ENCODE results near the gene TKTL1. TPM values are rescaled to one million over a fixed set of nuclear protein-coding genes. Genes with fewer than 3 reads are reported as not detected.

Gene TKTL1
- polyA plus RNA-seq, 1 donor (not counting 4 experiments of a cell fraction or from before 2014, with no cell fraction given): not detected

DNA sequence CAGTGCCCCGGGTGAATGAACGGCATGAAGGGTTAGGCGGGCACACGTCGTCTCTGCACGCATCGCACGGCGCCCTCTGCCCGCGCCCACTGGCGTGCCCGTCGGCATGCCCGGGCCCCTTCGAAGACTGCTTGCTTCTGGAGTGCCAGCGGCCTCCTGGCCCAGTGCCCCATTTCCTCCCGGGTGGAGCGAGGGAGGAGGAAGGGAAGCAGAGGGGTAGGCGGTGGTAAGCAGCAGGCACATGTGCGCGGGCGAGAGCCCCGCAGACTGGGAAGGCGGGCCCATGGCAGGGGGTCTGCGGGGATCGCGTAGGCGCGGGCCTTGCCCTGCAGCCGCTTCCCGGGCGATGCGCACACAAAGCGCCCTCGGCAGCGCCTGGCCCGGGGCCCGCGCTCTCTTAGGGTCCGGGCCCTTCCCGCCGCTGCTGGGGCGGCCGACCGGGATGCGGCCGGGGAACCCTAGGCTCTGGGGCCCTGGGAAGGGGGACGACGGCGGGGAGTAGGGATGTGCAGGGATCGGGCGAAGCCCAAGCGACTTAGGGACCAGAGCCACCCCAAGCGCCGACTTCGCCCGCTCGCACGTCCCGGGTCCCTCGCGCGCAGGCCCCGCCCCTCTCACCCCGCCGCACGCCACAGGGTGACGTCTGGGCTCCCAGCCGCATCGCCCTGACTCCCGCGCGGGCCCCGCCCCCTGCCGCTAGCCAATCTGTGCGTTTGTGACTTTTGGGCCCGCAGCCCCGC is 82.6 kb downstream of the TKTL1 start:
- H3K27ac ChIP-seq (ENCODE audit: control insufficient read depth, insufficient read depth, low read length): peak overlapping the region; percentile 76
- H2AFZ ChIP-seq (ENCODE audit: control insufficient read depth, low read length): peak overlapping the region; percentile 15
- peak overlapping the region; percentile 18 to 43 (median 41) for H3K4me3 ChIP-seq (ENCODE audit: control insufficient read depth in 2 of 3, extremely low read depth in 1 of 3, insufficient read depth in 2 of 3, low read depth in 1 of 3, low read length in 3 of 3)
- DNase-seq (ENCODE audit: low read depth, low spot score): no peak
- H3K79me2 ChIP-seq (ENCODE audit: control insufficient read depth, insufficient read depth, low read length): peaks cover 13% of the 10 kb centered on the region
- dilution Hi-C loops (cut with MboI; ENCODE audit: extremely low pct_ligation_motif_present, low sequenced_read_pairs): no loop called here
- no peak for TF ChIP-seq EZH2 (IDR thresholded peaks at IDR 0.05; ENCODE audit: low read length)
- TF ChIP-seq, protein P1, sequence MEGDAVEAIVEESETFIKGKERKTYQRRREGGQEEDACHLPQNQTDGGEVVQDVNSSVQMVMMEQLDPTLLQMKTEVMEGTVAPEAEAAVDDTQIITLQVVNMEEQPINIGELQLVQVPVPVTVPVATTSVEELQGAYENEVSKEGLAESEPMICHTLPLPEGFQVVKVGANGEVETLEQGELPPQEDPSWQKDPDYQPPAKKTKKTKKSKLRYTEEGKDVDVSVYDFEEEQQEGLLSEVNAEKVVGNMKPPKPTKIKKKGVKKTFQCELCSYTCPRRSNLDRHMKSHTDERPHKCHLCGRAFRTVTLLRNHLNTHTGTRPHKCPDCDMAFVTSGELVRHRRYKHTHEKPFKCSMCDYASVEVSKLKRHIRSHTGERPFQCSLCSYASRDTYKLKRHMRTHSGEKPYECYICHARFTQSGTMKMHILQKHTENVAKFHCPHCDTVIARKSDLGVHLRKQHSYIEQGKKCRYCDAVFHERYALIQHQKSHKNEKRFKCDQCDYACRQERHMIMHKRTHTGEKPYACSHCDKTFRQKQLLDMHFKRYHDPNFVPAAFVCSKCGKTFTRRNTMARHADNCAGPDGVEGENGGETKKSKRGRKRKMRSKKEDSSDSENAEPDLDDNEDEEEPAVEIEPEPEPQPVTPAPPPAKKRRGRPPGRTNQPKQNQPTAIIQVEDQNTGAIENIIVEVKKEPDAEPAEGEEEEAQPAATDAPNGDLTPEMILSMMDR (optimal IDR thresholded peaks at IDR 0.05 in 1 of 3, IDR thresholded peaks at IDR 0.05 in 1 of 3, conservative IDR thresholded peaks at IDR 0.05 in 1 of 3; ENCODE audit: extremely low read depth in 1 of 3, insufficient read depth in 2 of 3, low read length in 3 of 3): no peak
- no peaks in the 10 kb centered on the region for H3K9me1 ChIP-seq (ENCODE audit: control insufficient read depth, extremely low read depth, insufficient read depth, low read length)
- peaks cover 1 to 10% of the 10 kb centered on the region in 2 experiments for H3K36me3 ChIP-seq (ENCODE audit: control insufficient read depth in 2 of 2, extremely low read depth in 1 of 2, insufficient read depth in 2 of 2, low read length in 2 of 2)
- peak overlapping the region; percentile 54 for H3K4me2 ChIP-seq (ENCODE audit: control insufficient read depth, extremely low read depth, insufficient read depth, low read depth, low read length)
- H4K20me1 ChIP-seq (ENCODE audit: control insufficient read depth, extremely low read depth, insufficient read depth, low read length): no peaks in the 10 kb centered on the region
- peaks cover 22% of the 10 kb centered on the region for H3K4me1 ChIP-seq (ENCODE audit: control insufficient read depth, extremely low read depth, insufficient read depth, low read length)
- H3K9ac ChIP-seq (ENCODE audit: control insufficient read depth, extremely low read depth, insufficient read depth, low read length): peak overlapping the region; percentile 72
- no peaks in the 10 kb centered on the region for H3K27me3 ChIP-seq (ENCODE audit: control insufficient read depth, extremely low read depth, insufficient read depth, low read length)
- no peak for FAIRE-seq
- H3K9me3 ChIP-seq (ENCODE audit: control insufficient read depth, low read depth, low read length): peaks cover 2% of the 10 kb centered on the region

DNA sequence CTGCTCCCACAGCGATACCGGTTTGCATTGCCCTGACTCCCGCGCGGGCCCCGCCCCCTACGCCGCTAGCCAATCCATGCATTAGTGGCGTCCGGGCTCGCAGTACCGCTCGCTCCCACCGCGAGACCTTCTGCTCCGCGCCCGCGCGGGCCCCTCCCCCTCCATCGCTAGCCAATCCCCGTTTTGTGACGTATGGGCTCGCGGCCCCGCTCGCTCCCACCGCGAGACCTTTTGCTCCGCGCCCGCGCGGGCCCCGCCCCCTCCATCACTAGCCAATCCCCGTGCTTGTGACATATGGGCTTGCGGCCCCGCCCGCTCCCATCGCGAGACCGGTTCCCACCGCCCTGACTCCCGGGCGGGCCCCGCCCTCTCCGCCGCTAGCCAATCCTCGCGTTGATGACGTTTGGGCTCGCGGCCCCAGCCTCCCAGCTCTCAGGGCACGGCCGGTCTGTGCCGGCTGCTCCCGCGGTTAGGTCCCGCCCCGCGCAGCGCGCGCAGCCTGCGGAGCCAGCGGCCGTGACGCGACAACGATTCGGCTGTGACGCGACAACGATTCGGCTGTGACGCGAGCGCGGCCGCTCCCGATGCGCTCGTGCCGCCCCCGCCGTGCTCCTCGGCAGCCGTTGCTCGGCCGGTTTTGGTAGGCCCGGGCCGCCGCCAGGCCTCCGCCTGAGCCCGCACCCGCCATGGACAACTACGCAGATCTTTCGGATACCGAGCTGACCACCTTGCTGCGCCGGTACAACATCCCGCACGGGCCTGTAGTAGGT is 83.4 kb downstream of the TKTL1 start, which contains the start of gene EMD:
EMD (plus strand) TSS at position 497 of the 770 bp plus-strand sequence; CDS start at position 687, 190 bp downstream.
- peak within 1 kb of the TSS; percentile 68 for H3K4me2 ChIP-seq (ENCODE audit: control insufficient read depth, extremely low read depth, insufficient read depth, low read depth, low read length)
- H3K4me3 ChIP-seq (ENCODE audit: control insufficient read depth in 2 of 3, extremely low read depth in 1 of 3, insufficient read depth in 2 of 3, low read depth in 1 of 3, low read length in 3 of 3): peak within 1 kb of the TSS; percentile 68 to 85 (median 70)
- no peaks in the 10 kb centered on the region for H3K27me3 ChIP-seq (ENCODE audit: control insufficient read depth, extremely low read depth, insufficient read depth, low read length)
- no peak for TF ChIP-seq EZH2 (IDR thresholded peaks at IDR 0.05; ENCODE audit: low read length)
- TF ChIP-seq, protein P1 (optimal IDR thresholded peaks at IDR 0.05 in 1 of 3, IDR thresholded peaks at IDR 0.05 in 1 of 3, conservative IDR thresholded peaks at IDR 0.05 in 1 of 3; ENCODE audit: extremely low read depth in 1 of 3, insufficient read depth in 2 of 3, low read length in 3 of 3): no peak
- H2AFZ ChIP-seq (ENCODE audit: control insufficient read depth, low read length): peak within 1 kb of the TSS; percentile 15
- H3K27ac ChIP-seq (ENCODE audit: control insufficient read depth, insufficient read depth, low read length): peak within 1 kb of the TSS; percentile 83
- H3K79me2 ChIP-seq (ENCODE audit: control insufficient read depth, insufficient read depth, low read length): peaks cover 13% of the 10 kb centered on the region
- peaks cover 16% of the 10 kb centered on the region for H3K4me1 ChIP-seq (ENCODE audit: control insufficient read depth, extremely low read depth, insufficient read depth, low read length)
- peaks cover 1 to 10% of the 10 kb centered on the region in 2 experiments for H3K36me3 ChIP-seq (ENCODE audit: control insufficient read depth in 2 of 2, extremely low read depth in 1 of 2, insufficient read depth in 2 of 2, low read length in 2 of 2)
- H3K9me3 ChIP-seq (ENCODE audit: control insufficient read depth, low read depth, low read length): no peaks in the 10 kb centered on the region
- no peaks in the 10 kb centered on the region for H3K9me1 ChIP-seq (ENCODE audit: control insufficient read depth, extremely low read depth, insufficient read depth, low read length)
- DNase-seq (ENCODE audit: low read depth, low spot score) (no peak), FAIRE-seq (no peak)
- H3K9ac ChIP-seq (ENCODE audit: control insufficient read depth, extremely low read depth, insufficient read depth, low read length): peak within 1 kb of the TSS; percentile 93
- dilution Hi-C loops (cut with MboI; ENCODE audit: extremely low pct_ligation_motif_present, low sequenced_read_pairs): no loop called here
- no peaks in the 10 kb centered on the region for H4K20me1 ChIP-seq (ENCODE audit: control insufficient read depth, extremely low read depth, insufficient read depth, low read length)
